GM19035 (cell line): ENCODE results near the gene USH1G.
"Not testable (repeated sequence)": the region's sequence is repeated elsewhere in the genome, so short reads cannot be mapped to it uniquely, and the experiment has no call there.

Experiments
- ATAC-seq: cut with Tn5 transposase; IDR thresholded peaks from one replicate; pipeline ENCODE4 v1.9.1; 2021; ENCODE audit not compliant: unreplicated experiment

Gene USH1G

DNA sequence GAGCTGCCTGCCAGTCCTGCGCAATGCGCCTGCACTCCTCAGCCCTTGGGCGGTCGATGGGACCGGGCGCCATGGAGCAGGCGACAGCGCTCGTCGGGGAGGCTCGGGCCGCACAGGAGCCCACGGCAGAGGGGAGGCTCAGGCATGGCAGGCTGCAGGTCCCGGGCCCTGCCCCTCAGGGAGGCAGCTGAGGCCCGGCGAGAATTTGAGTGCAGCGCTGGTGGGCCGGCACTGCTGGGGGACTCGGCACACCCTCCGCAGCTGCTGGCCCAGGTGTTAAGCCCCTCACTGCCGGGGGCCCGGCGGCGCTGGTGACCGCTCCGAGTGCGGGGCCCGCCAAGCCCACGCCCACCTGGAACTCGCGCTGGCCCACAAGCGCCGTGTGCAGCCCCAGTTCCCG, 16.0 kb downstream of the USH1G start:
- ATAC-seq: no peak

GRCh38 chr17:74906214-74906793, 16.8 kb downstream of the USH1G start:
- not testable (repeated sequence) for ATAC-seq

DNA sequence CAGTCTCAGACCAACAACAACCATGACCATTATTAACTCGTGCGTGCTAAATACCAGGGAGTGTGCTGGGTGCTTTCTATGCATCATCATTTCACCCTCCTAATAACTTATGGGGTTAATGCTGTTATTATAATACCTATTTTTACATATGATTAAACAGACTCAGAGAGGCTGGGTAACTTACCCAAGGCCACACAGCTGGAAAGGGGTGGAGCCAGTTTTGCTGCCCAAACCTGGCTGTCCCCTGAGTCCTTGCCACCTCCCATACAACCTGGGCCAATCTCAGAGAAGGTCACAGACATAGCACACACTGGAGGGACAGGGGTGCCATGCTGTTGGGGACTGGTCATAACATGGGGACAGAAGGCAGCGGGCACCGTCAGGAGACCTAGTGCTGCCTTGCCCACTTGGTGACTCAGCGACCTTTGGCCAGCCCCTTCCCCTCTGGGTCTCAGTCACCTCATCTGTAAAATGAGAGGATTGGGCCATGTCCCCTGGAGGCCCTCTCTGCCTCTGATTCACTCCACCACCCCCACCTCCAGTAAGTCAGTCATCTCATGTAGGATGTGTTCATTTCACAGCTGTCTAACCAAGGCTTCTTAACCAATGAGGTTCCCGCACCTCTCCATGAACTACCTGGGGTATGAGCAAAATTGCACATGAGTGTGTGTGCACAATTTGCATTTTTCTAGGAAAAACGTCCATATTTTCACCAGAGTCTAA, 18.2 kb downstream of the USH1G start:
- no peak for ATAC-seq

GRCh38 chr17:74903671-74904070, 19.4 kb downstream of the USH1G start:
- no peak for ATAC-seq

DNA sequence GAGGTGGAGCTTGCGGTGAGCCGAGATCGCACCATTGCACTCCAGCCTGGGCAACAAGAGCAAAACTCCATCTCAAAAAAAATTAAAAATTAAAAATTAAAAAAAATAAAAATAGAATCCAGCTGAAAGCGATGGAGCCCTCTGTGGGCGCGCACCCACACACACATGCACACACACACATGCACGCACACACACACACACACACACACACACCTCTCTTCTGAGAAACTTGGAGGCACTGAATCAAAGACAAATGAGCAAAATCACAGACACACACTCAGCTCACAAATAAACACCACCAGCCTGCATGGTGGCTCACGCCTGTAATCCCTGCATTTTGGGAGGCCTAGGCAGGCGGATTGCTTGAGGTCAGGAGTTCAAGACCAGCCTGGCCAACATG, 20.0 kb downstream of the USH1G start:
- no peak for ATAC-seq

- ATAC-seq: no peak
Observed at GRCh38 chr17:74901353-74902135, 21.5 kb downstream of the USH1G start.

DNA sequence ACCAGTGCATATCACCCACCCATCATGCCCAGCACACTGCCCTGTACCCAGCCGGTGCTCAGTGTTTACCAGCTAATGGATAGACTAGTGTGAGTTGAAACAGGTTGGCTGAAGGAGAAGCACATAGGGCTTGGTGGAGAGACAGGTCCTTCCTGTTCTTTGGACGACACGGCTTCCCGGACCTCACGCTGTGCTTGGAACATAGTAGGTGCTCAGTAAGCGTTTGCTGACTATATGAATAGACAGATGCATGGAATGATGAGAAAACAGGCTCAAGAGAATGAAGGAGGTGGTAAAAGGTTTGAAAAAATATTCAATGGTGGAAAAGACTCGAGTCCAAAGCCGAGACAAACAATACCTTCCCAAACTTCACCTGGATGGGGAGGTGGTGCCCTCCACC, 22.8 kb downstream of the USH1G start:
- ATAC-seq: no peak

DNA sequence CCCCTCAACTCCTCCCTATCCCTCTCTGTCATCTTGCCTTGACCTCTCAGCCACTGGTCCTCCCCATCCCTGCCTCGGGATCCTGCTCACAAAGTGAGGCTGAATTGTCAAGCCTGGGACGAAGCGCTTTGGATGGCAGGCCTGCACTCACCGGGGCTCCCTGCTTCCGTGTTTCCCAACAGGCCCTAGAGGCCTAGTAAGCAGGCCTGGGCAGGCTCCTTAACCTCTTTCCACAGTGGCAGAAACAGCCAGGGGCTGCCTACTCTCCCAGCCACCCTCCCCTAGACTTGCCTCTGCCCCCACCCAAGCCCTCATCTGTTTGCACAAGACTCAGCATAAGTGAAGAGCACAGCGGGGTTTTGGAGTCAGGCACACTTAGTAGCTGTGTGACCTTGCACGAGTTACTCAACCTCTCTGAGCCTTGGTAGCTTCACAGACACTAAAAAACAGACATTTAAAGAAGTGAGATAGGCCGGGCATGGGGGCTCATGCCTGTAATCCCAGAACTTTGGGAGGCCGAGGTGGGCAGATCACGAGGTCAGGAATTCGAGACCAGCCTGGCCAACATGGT, 24.6 kb downstream of the USH1G start:
- ATAC-seq: no peak

GRCh38 chr17:74893936-74894671, 29.0 kb downstream of the USH1G start:
- no peak for ATAC-seq

GRCh38 chr17:74892974-74893911, 29.8 kb downstream of the USH1G start, which contains the start of gene FADS6:
TSS of gene FADS6 (minus strand) at chr17:74893633. CDS start at chr17:74893595, 38 bp downstream.
- ATAC-seq: no peak

- no peak for ATAC-seq
Observed at GRCh38 chr17:74892013-74892841, 30.8 kb downstream of the USH1G start.

DNA sequence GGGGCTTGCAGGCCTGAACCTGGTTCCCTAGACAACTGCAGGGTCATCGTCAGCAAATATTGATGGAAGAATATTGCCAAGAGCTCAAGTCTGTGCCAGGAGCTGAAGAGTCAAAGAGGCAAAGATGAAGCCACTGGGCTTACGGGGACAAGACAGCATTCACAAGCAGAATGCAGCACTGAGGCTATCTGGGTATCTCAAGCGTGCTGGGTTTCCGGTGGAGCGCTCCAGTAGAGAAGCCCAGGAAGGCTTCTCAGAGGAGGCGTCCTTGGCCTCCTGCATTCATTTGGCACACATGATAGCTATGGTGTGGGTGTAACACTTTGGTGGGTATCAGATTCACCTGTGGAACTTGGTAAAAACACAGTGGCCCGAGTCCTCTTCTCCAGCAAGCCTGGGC, 32.5 kb downstream of the USH1G start:
- ATAC-seq: no peak

DNA sequence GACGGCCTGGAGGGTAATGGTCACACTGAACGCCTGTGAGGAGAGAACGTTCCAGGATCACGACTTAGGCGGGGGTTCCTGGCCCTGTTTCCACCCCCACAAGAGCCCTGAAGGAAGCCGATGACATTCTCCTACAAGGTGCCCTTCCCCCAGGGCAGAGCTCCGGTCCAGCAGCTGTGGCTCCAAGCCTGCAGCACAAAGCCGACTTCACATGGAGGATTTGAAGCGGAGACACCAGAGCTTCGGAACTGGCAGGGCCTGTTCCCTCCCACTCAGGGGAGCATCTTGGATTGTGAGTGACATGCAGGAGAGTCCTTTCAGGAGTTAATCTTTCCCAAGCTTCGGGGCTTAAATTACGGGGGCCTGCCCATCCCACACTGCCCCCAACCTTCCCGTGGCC, 34.6 kb downstream of the USH1G start:
- no peak for ATAC-seq

DNA sequence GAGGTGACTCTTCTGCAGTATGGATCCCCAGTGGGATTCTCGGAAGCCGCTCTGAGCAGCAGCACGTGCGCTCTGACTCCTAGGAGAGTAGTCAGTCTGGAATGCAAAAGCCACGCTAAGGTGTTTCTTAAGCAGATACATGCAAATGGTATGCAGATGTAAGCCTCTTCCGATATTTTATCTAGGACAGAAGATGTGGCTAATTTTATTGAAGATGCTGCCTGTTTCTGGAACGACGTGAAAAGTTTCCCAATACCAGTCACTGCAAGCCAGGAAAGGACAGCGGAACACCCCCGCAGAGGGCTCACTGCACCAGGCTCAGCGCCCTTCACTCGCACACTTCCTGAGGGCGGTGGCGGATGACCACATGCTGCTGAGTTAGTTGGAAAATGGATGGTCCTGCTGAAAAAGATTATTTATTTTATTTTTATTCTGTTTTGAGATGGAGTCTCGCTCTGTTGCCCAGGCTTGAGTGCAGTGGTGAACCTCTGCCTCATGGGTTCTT, 39.8 kb downstream of the USH1G start:
- no peak for ATAC-seq

- no peak for ATAC-seq
Observed at GRCh38 chr17:74882517-74883240, 40.4 kb downstream of the USH1G start.

- no peak for ATAC-seq
Observed at GRCh38 chr17:74881073-74881472, 42.0 kb downstream of the USH1G start.

- no peak for ATAC-seq
Observed at GRCh38 chr17:74879308-74879707, 43.7 kb downstream of the USH1G start.

- no peak for ATAC-seq
Observed at GRCh38 chr17:74878658-74879057, 44.4 kb downstream of the USH1G start.
